GM23338 (cell line): ENCODE data around the gene TYMP. TPM values are rescaled to one million over a fixed set of nuclear protein-coding genes. Genes with fewer than 3 reads are reported as not detected.

ENCODE experiments used
- ATAC-seq: fragments of 200-7000 bp; cut with Tn5 transposase; 3 replicates; pipeline ENCODE4 v1.9.1; 2020
- DNase-seq: peaks from one replicate; pipeline ENCODE4 v3.0.0-alpha.2; 2015; ENCODE audit warnings: low spot score
- H2AFZ ChIP-seq: fragments of 200-600 bp; sonication (generic); 2 replicates; pipeline ENCODE4 v1.8.0; 2016; ENCODE audit warnings: antibody characterized with exemption, mild to moderate bottlenecking, moderate library complexity
- H3F3A ChIP-seq: fragments of 200-600 bp; sonication (generic); replicated peaks from 2 replicates; pipeline ENCODE4 v1.8.0; 2017; ENCODE audit warnings: antibody characterized with exemption, mixed run types, low read depth
- H3K27ac ChIP-seq: fragments of 200-600 bp; sonication (generic); 2 replicates; pipeline ENCODE4 v1.6.1; 2016; ENCODE audit warnings: low read depth
- H3K27me3 ChIP-seq: fragments of 200-600 bp; sonication (generic); 2 replicates; pipeline ENCODE4 v1.8.0; 2016; ENCODE audit warnings: mild to moderate bottlenecking, mixed run types, moderate library complexity; ENCODE audit not compliant: insufficient read depth
- H3K36me3 ChIP-seq: fragments of 200-600 bp; sonication (generic); 2 replicates; pipeline ENCODE4 v1.8.0; 2016; ENCODE audit warnings: mild to moderate bottlenecking; ENCODE audit not compliant: insufficient read depth
- H3K4me1 ChIP-seq: fragments of 200-600 bp; sonication (generic); 2 replicates; pipeline ENCODE4 v1.8.0; 2016; ENCODE audit warnings: mild to moderate bottlenecking, moderate library complexity; ENCODE audit not compliant: insufficient read depth
- H3K4me2 ChIP-seq: fragments of 200-600 bp; sonication (generic); 2 replicates; pipeline ENCODE4 v1.7.1; 2017; ENCODE audit warnings: mixed run types
- H3K4me3 ChIP-seq: fragments of 200-600 bp; sonication (generic); 2 replicates; pipeline ENCODE4 v1.6.1; 2016; ENCODE audit warnings: mixed run types
- H3K79me2 ChIP-seq: fragments of 200-600 bp; sonication (generic); replicated peaks from 2 replicates; pipeline ENCODE4 v1.8.0; 2017; ENCODE audit warnings: mild to moderate bottlenecking; ENCODE audit not compliant: insufficient read depth
- H3K9me2 ChIP-seq: fragments of 200-600 bp; sonication (generic); 2 replicates; pipeline ENCODE4 v1.8.0; 2017; ENCODE audit not compliant: insufficient read depth
- H4K20me1 ChIP-seq: fragments of 200-600 bp; sonication (generic); replicated peaks from 2 replicates; pipeline ENCODE4 v1.8.0; 2017; ENCODE audit warnings: mild to moderate bottlenecking; ENCODE audit not compliant: insufficient read depth
- H3K27ac Mint-ChIP-seq: 2 replicates; pipeline ENCODE4 v1.8.0; 2020; ENCODE audit warnings: inconsistent platforms, mild to moderate bottlenecking, moderate library complexity, mixed read lengths
- H3K27me3 Mint-ChIP-seq: 3 replicates; pipeline ENCODE4 v1.8.0; 2022; ENCODE audit warnings: low read depth, mild to moderate bottlenecking, moderate library complexity, mixed read lengths, inconsistent platforms; ENCODE audit not compliant: insufficient read depth, poor library complexity
- H3K36me3 Mint-ChIP-seq: 3 replicates; pipeline ENCODE4 v1.8.0; 2021; ENCODE audit warnings: low read depth, mild to moderate bottlenecking, inconsistent platforms, moderate library complexity, mixed read lengths
- H3K4me1 Mint-ChIP-seq: 3 replicates; pipeline ENCODE4 v1.8.0; 2020; ENCODE audit warnings: mild to moderate bottlenecking, inconsistent platforms, mixed read lengths
- H3K4me3 Mint-ChIP-seq: 3 replicates; pipeline ENCODE4 v1.8.0; 2021; ENCODE audit warnings: moderate library complexity, mild to moderate bottlenecking, inconsistent platforms, mixed read lengths
- H3K9me3 Mint-ChIP-seq: 3 replicates; pipeline ENCODE4 v1.8.0; 2020; ENCODE audit warnings: moderate library complexity, mild to moderate bottlenecking, inconsistent platforms, mixed read lengths
- CREB1 ChIP-seq: fragments of 250-450 bp; sonication (Bioruptor Pico); IDR thresholded peaks from 2 replicates; pipeline ENCODE4 v1.5.0; 2020; ENCODE audit warnings: low read depth, mild to moderate bottlenecking, moderate library complexity
- EZH2 ChIP-seq: fragments of 200-600 bp; sonication (generic); IDR thresholded peaks from one replicate; pipeline ENCODE4 v1.8.0; 2017; ENCODE audit warnings: antibody characterized with exemption, mild to moderate bottlenecking, low read depth; ENCODE audit not compliant: unreplicated experiment
- JUNB ChIP-seq: IDR thresholded peaks from one replicate; pipeline ENCODE4 v1.6.1; 2016; ENCODE audit warnings: antibody characterized with exemption; ENCODE audit not compliant: unreplicated experiment
- NANOG ChIP-seq: IDR thresholded peaks from 2 replicates; pipeline ENCODE4 v1.6.1; 2016; ENCODE audit warnings: antibody characterized with exemption, borderline replicate concordance
- POLR2AphosphoS5 ChIP-seq: IDR thresholded peaks from 2 replicates; pipeline ENCODE4 v1.6.1; 2016; ENCODE audit warnings: antibody characterized with exemption, low read depth
- ZNF114 ChIP-seq: fragments of 250-450 bp; sonication (Bioruptor Pico); IDR thresholded peaks from 2 replicates; pipeline ENCODE4 v1.5.0; 2020; ENCODE audit warnings: mild to moderate bottlenecking, moderate library complexity
- ZNF331 ChIP-seq: fragments of 250-450 bp; sonication (Bioruptor Pico); IDR thresholded peaks from 2 replicates; pipeline ENCODE4 v1.5.0; 2020; ENCODE audit warnings: low read depth, mild to moderate bottlenecking, moderate library complexity
- polyA plus RNA-seq: library from polyadenylated mRNA; unstranded; fragments of >200 nt; fragmentation: Nextera tagmentation; extraction: Ambion mirVana; gene quantifications from 2 replicates; pipeline ENCODE4 v1.2.1, GENCODE V29; 2016
- total RNA-seq: library from RNA; depleted of rRNA; stranded (reverse); fragments of >200 nt; shearing (Covaris generic); gene quantifications from 2 replicates; pipeline ENCODE4 v1.2.3, GENCODE V29; 2014
- TF ChIP-seq, protein P1 (sequence below), 2 experiments: fragments of 200-600 bp in 1 of 2; sonication (generic) in 1 of 2; conservative IDR thresholded peaks; 2 replicates each; pipeline versions ENCODE4 v1.5.1 to v1.6.1; 2016 to 2017; ENCODE audit warnings: antibody characterized with exemption in 2 of 2, low read depth in 2 of 2, mild to moderate bottlenecking in 2 of 2, moderate library complexity in 1 of 2
- TF ChIP-seq, protein P2 (sequence below): IDR thresholded peaks from 2 replicates; pipeline ENCODE4 v1.6.1; 2016; ENCODE audit warnings: antibody characterized with exemption
- TF ChIP-seq, protein P3 (sequence below): IDR thresholded peaks from one replicate; pipeline ENCODE4 v1.6.1; 2018; ENCODE audit warnings: antibody characterized with exemption; ENCODE audit not compliant: unreplicated experiment

The TYMP gene
- total and polyA plus RNA-seq, 2 experiments from 2014 or later, result 0.28 to 1.8 TPM

DNA sequence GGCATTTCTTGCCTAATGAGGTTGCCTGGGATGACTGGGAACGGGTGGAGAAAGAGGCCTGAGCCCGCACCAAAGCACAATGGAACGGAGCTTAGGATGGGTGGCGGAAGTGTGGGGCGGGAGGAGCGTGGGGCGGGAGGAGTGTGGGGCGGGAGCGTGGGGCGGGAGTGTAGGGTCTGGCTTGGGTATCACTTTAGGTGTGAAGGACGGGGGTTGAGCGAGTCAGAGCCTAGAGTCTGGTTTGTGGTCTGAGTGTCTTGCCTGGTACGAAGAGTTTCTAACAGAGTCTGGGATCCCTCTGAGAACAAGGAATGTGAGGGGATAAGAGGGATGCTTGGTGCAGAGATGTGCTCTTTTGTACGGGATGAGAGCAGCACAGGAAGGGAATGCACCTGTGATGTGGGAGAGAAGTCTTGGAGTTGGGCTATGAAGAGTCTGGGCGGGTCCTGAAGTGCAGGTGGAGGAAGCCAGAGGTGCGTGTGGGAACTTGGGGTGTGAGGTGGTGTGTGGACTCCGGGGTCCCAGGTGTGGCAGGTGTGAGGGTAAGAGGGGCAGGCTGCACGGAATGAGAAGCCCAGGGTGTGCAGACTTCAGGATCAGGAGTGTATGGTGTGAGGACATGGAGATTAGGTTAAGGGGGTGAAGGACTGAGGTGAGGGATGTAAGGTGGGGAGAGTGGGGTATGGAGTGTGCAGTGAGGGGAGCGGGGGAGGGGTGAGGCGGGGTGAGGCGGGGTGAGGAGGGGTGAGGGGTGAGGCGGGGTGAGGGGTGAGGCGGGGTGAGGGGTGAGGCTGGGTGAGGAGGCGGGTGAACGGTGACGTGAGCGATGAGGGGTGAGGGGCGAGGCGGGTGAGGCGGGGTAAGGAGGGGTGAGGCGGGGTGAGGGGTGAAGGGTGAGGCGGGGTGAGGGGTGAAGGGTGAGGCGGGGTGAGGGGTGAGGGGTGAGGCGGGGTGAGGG lies 31.9 kb upstream of the TYMP start:
- no peak overlapping the region for H3K27ac ChIP-seq
- H3K4me3 Mint-ChIP-seq, result peak overlapping the region; percentile 46
- no peak for TF ChIP-seq CREB1 (CRISPR knock-in tag)
- H3K4me1 Mint-ChIP-seq, result peaks cover 6% of the 10 kb centered on the region; the same call in 2 of the 3 replicates
- no peak overlapping the region for H3K4me3 ChIP-seq
- H3K79me2 ChIP-seq, result no peaks in the 10 kb centered on the region
- H3K36me3 ChIP-seq, result no peaks in the 10 kb centered on the region
- H3K9me2 ChIP-seq, result no peaks in the 10 kb centered on the region
- no peaks in the 10 kb centered on the region for H3K9me3 Mint-ChIP-seq
- H3K27me3 Mint-ChIP-seq, result peaks cover 30% of the 10 kb centered on the region
- no peaks in the 10 kb centered on the region for H3K36me3 Mint-ChIP-seq
- ATAC-seq (no peak), DNase-seq (peak; percentile 30)
- no peaks in the 10 kb centered on the region for H4K20me1 ChIP-seq
- no peak overlapping the region for H3K4me2 ChIP-seq
- H3K27me3 ChIP-seq, result peaks cover 20% of the 10 kb centered on the region
- H3K4me1 ChIP-seq, result no peaks in the 10 kb centered on the region
- 0 out of 2 replicates have a peak, but pooled peaks cover 3% of the 10 kb centered on the region for H3F3A ChIP-seq
- no peak overlapping the region for H2AFZ ChIP-seq
- no peak overlapping the region for H3K27ac Mint-ChIP-seq

DNA sequence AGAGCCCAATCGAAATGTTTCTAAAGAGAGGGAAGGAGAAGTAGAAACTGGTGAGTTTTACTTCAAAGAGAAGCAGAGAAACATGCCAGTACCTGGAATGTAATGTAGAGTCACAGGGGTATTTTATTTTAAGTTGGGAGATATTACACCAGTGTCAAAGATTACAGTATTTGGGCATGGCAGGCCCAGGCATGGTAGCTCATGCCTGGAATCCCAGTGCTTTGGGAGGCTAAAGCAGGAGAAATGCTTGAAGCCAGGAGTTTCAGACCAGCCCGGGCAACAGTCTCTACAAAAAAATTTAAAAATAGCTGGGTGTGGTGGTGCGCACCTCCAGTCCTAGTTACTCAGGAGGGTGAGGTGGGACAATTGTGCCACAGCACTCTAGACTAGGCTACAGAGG lies 30.2 kb upstream of the TYMP start:
- Mint-ChIP-seq H3K9me3 (no peaks in the 10 kb centered on the region), H3K4me3 (no peak overlapping the region), H3K4me1 (peaks cover 15% of the 10 kb centered on the region), H3K36me3 (no peaks in the 10 kb centered on the region), H3K27ac (no peak overlapping the region), H3K27me3 (peaks cover 27% of the 10 kb centered on the region)
- H3F3A ChIP-seq, result peaks cover 3% of the 10 kb centered on the region; the same call in 1 of the 2 replicates
- no peak overlapping the region for H3K27ac ChIP-seq
- H3K36me3 ChIP-seq, result no peaks in the 10 kb centered on the region
- peaks cover 20% of the 10 kb centered on the region for H3K27me3 ChIP-seq
- no peaks in the 10 kb centered on the region for H3K4me1 ChIP-seq
- H2AFZ ChIP-seq, result no peak overlapping the region
- ATAC-seq (no peak), DNase-seq (no peak)
- H3K4me3 ChIP-seq, result no peak overlapping the region
- H3K79me2 ChIP-seq, result no peaks in the 10 kb centered on the region
- no peak overlapping the region for H3K4me2 ChIP-seq
- H4K20me1 ChIP-seq, result no peaks in the 10 kb centered on the region
- no peaks in the 10 kb centered on the region for H3K9me2 ChIP-seq
- TF ChIP-seq, protein P1, sequence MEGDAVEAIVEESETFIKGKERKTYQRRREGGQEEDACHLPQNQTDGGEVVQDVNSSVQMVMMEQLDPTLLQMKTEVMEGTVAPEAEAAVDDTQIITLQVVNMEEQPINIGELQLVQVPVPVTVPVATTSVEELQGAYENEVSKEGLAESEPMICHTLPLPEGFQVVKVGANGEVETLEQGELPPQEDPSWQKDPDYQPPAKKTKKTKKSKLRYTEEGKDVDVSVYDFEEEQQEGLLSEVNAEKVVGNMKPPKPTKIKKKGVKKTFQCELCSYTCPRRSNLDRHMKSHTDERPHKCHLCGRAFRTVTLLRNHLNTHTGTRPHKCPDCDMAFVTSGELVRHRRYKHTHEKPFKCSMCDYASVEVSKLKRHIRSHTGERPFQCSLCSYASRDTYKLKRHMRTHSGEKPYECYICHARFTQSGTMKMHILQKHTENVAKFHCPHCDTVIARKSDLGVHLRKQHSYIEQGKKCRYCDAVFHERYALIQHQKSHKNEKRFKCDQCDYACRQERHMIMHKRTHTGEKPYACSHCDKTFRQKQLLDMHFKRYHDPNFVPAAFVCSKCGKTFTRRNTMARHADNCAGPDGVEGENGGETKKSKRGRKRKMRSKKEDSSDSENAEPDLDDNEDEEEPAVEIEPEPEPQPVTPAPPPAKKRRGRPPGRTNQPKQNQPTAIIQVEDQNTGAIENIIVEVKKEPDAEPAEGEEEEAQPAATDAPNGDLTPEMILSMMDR (conservative IDR thresholded peaks at IDR 0.05; ENCODE audit: low read depth in 2 of 2), result no peak
- TF ChIP-seq CREB1 (CRISPR knock-in tag) (no peak), POLR2AphosphoS5 (no peak), EZH2 (no peak), NANOG (no peak), JUNB (no peak), ZNF114 (no peak), ZNF331 (CRISPR knock-in tag) (no peak)
- TF ChIP-seq, protein P2, sequence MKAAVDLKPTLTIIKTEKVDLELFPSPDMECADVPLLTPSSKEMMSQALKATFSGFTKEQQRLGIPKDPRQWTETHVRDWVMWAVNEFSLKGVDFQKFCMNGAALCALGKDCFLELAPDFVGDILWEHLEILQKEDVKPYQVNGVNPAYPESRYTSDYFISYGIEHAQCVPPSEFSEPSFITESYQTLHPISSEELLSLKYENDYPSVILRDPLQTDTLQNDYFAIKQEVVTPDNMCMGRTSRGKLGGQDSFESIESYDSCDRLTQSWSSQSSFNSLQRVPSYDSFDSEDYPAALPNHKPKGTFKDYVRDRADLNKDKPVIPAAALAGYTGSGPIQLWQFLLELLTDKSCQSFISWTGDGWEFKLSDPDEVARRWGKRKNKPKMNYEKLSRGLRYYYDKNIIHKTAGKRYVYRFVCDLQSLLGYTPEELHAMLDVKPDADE, result no peak
- TF ChIP-seq, protein P3, sequence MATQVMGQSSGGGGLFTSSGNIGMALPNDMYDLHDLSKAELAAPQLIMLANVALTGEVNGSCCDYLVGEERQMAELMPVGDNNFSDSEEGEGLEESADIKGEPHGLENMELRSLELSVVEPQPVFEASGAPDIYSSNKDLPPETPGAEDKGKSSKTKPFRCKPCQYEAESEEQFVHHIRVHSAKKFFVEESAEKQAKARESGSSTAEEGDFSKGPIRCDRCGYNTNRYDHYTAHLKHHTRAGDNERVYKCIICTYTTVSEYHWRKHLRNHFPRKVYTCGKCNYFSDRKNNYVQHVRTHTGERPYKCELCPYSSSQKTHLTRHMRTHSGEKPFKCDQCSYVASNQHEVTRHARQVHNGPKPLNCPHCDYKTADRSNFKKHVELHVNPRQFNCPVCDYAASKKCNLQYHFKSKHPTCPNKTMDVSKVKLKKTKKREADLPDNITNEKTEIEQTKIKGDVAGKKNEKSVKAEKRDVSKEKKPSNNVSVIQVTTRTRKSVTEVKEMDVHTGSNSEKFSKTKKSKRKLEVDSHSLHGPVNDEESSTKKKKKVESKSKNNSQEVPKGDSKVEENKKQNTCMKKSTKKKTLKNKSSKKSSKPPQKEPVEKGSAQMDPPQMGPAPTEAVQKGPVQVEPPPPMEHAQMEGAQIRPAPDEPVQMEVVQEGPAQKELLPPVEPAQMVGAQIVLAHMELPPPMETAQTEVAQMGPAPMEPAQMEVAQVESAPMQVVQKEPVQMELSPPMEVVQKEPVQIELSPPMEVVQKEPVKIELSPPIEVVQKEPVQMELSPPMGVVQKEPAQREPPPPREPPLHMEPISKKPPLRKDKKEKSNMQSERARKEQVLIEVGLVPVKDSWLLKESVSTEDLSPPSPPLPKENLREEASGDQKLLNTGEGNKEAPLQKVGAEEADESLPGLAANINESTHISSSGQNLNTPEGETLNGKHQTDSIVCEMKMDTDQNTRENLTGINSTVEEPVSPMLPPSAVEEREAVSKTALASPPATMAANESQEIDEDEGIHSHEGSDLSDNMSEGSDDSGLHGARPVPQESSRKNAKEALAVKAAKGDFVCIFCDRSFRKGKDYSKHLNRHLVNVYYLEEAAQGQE, result no peak
